HG02870 (cell line): Measurements from ENCODE around the gene CMKLR1.

Experiments
- ATAC-seq: cut with Tn5 transposase; IDR thresholded peaks from one replicate; pipeline ENCODE4 v1.9.1; 2021; ENCODE audit warnings: mild to moderate bottlenecking, moderate library complexity; ENCODE audit not compliant: unreplicated experiment

Gene CMKLR1

GRCh38 chr12:108337235-108338223 is 1.6 kb downstream of the CMKLR1 start:
- no peak for ATAC-seq

GRCh38 chr12:108335349-108336119 is 3.6 kb downstream of the CMKLR1 start:
- peak; percentile 49 for ATAC-seq

- peak; percentile 42 for ATAC-seq
Measured at GRCh38 chr12:108333898-108334699, 5.0 kb downstream of the CMKLR1 start.

GRCh38 chr12:108332791-108333382 is 6.2 kb downstream of the CMKLR1 start:
- no peak for ATAC-seq

DNA sequence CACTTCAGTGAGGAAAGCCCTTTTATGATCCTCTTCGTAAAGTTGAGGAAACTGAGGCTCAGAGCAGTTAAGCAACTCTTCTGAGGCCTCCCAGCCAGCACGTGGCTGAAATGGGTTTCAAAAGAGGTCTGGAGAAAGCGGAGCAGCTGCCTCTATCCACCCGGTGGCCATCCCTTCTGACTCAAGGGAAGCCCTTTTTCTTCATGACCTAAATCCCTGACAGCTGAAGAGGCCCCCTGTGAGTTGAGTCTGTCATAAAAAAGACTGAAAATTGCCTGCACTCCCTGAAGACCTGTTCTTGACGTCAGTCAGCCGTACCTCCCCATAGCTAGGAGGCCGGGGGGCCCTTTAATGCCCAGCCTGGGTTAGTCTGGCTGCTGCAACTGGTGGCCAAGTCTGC is 10.7 kb downstream of the CMKLR1 start:
- ATAC-seq, result no peak

- no peak for ATAC-seq
Measured at GRCh38 chr12:108327621-108328344, 11.3 kb downstream of the CMKLR1 start.

- ATAC-seq, result no peak
Measured at GRCh38 chr12:108326254-108326750, 12.8 kb downstream of the CMKLR1 start.

GRCh38 chr12:108325549-108325948 is 13.6 kb downstream of the CMKLR1 start:
- ATAC-seq, result no peak

GRCh38 chr12:108325018-108325358 is 14.1 kb downstream of the CMKLR1 start:
- no peak for ATAC-seq

DNA sequence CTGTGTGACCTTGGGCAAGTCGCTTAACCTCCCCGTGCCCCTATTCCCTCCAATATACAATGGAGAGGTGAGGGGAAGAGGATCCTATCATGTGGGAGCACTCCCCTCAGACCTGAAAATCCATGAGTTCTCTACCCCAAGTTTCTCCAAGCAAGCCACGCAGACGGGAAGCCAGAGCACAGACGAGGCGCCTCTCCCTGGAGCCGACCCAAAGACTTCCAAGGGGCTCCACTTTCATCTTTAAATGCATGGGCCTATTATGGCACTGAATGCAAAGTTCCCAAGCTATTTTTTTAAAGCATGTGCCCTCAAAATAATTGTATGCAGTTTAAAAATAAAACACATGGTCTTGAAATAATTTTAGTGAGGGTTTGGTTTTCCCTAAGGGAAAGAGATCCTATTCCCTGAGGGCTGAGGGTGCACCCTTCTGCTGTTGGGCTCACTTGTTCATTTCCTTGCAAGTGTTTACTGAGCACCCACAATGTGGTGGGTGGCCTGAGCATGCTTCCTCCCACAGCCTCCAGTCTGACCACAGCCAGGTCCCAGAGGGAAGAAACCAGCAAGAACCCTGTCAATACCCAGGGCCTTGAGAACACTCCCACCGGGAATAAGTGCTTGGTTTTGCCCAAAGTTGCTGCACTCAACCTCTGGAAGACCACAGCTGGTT is 14.6 kb downstream of the CMKLR1 start:
- no peak for ATAC-seq

GRCh38 chr12:108323581-108323980 is 15.5 kb downstream of the CMKLR1 start:
- ATAC-seq, result no peak

- ATAC-seq, result no peak
Measured at GRCh38 chr12:108322998-108323397, 16.1 kb downstream of the CMKLR1 start.

GRCh38 chr12:108321688-108322087 is 17.4 kb downstream of the CMKLR1 start:
- ATAC-seq, result no peak

DNA sequence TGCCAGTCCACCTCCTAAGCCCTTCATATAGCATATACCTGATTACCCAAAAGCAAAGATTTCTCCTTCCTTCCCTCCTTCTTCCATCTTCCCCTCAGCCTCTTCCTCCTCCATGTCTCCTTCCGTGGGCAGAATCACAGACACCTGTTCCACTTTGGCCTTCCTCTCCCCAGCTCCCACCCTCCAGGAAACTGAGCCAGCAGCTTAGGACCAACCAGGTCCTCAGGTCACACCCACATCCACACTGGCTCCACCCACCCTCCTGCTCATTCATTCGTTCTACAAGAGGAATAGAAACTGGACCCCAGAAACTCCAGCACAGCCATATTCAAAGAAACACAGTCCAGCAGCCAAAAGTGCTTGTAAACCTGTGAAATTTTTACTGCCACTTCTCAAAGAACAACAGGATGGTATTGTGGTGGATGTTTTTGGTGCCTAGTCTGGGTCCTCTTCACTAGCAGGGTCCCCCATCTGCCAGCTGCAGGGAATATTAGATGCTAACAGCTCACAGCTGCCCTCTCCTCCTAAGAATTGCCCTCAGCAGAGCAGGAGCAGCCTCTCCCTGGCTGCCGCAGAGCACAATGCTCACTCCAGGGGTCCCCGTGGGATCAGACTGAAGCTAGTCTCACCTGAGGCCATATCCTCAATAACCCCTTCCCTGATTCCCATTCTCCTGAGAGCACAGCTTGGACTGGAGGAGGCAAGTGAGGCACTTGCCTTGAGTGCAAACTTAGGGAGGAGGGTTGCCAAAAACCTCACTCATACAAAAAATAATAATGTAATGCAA is 18.4 kb downstream of the CMKLR1 start:
- ATAC-seq, result peak; percentile 50

DNA sequence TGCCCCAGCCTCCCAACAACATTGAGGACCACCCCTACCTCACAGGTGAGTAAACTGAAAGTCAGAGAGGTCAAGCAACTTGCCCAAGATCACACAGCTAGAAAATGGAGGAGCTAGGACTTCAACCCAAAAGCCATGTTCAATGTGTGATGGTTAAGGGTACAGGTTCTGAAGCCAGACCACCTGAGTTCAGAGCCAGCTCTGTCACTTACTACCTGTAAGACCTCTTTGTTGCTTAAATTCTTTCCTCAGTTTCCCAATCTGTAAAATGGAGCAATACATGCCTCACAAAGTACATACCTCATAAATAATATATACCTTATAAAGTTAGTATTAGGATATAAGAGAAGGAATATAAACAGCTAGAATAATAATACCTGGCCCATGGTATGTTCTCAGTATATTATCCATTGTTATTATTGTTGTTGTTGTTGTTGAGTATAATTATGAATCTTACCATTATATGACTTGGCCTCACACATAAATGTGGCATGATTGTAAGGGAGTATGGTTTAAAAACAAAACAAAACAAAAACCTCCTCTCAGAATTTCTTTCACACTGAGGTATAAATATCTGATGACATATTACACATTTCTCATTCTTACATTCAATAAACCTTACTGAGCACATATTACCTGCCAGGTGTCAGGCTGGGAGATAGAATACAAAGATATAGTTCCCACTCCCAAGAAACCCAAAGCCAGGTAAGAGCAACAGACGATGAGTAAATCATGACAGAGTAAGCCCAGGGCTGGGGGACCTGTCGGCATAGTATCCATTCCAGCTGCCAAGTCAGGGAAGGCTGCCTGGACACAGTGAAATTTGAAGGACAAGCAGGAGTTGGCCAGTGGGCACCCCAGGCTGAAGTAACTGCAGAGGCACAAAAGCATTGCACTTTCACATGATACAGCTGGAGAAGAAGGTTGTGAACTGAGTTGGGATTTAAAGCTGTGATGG is 19.6 kb downstream of the CMKLR1 start:
- no peak for ATAC-seq

- ATAC-seq, result no peak
Measured at GRCh38 chr12:108318472-108319275, 20.4 kb downstream of the CMKLR1 start.
